GM19372 (cell line): ENCODE results near the gene FUT6.
"Not testable (repeated sequence)": the region's sequence is repeated elsewhere in the genome, so short reads cannot be mapped to it uniquely, and the experiment has no call there.

Source experiments
- ATAC-seq: cut with Tn5 transposase; IDR thresholded peaks from one replicate; pipeline ENCODE4 v1.9.1; 2021; ENCODE audit warnings: mild to moderate bottlenecking, low read depth, moderate library complexity; ENCODE audit not compliant: unreplicated experiment

Gene FUT6

DNA sequence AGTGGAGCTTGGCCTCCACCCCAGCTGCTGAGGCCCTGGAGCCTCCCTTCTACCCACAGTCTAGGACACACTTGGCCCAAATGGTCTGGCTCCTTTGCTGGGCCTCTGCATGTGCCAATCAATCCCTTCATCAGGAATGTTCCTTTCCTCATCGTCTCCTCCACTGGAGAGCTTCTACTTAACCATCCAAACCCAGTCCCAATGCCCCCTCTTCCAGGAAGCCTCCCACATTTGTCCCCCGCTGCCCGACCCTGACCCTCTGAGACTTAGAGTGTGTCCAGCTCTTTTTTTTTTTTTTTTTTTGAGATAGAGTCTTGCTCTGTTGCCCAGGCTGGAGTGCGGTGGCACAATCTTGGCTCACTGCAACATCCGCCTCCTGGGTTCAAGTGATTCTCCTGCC lies 51.1 kb downstream of the FUT6 start:
- no peak for ATAC-seq

DNA sequence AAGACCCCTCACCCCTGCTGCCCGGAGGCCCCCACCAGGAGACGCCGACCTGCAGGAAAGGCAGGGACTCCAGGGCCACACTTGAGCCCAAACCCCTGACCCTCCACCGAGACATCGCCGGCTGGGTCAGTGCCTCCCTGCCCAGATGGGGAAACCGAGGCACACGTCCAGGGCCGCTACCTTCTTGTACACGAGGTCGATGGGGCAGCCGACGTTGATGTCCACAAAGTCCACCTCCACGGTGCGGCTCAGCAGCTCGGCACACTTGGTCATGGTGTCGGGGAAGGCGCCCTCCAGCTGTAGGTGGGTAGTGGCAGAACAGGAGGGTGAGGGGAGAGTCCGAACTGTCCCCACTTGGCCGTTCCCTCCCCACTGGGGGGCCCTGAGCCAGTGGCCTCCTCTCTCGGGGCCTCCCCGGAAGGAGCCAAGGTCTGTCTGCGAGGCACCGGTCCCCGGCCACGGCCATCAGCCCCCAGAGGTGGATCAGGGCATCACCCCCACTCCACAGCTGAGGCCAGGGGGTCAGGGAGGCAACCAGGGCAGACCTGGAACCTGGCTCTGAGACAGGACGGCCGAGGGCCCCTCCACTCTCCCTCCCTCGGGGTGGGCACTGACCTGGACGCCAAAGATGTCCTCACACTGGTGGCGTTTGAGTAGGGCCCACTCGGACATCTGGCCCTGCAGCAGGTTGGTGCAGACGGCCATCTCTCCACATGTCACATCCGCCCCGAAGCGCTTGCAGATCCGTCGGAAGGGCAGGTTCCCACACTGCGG lies 51.9 kb downstream of the FUT6 start:
- no peak for ATAC-seq

GRCh38 chr19:5786593-5787408 lies 52.7 kb downstream of the FUT6 start:
- ATAC-seq, result no peak

DNA sequence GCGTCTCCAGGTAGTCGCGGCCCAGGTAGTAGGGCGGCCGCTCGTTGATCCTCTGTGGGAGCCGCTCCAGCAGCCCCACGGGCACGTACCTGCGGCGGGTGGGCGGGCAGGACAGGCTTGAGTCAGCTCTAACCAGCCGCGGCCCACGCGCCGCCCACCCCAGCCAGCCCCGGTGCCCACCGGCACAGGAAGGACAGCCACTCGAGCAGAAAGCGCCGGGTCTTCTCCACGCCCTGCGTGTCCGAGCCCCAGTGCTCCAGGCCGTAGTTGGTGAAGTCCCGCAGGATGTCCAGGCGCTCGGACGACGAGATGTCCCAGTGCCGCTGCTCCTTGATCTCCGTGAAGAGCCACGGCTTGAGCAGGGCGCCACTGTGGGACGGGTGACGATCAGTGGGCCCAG lies 54.1 kb downstream of the FUT6 start:
- no peak for ATAC-seq

- ATAC-seq, result no peak
Measured at GRCh38 chr19:5784581-5785147, 54.8 kb downstream of the FUT6 start, which contains the start of gene PRR22. TSS of gene PRR22 (minus strand) at chr19:5784746. CDS start at chr19:5784660, 86 bp downstream.

DNA sequence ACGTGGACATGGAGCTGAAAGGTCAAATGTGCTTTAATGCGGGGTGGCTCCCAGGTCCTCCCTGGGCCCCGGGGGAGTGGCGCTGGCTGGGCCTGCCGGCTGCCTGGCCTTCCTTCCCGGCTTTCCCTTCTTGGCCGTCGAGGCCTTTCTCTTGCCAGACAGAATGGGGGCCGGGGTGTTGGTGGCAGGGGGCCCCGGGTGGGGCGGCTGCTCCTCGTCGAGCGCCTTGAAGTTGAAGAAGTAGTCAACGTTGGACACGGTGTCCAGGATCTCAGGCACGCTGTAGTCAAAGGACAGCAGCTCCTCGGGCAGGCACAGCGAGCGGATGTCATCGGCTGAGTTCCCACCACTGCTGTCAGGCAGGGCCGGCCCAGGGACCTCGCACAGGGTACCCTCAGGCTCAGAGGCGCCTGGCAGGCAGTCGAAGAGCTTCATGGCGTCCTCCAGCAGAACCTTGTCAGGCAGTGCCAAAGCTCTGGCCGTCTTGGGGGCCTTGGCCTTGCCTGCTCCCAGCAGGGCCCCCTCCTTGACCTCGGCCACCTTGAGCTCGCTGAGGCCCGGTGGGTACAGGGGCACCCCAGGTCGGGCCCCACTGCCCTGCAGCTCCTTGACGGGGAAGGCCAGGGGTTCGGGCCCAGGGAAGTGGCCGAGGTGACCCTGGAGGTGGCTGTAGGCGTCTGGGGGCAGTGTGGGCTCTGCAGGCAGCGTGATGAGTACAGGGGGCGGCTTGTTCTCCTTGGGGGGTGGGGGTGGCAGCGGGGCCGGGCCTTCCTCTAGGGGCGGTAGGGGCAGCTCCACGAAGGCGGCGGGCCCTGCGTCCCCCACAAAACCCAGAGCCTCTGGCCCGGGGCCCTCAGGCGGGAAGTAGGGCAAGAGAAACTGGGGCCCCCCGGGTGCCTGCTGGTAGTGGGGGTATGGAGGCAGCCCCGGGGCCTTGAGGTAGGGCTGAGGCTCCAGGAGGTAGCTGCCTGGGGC lies 56.3 kb downstream of the FUT6 start:
- ATAC-seq, result no peak

DNA sequence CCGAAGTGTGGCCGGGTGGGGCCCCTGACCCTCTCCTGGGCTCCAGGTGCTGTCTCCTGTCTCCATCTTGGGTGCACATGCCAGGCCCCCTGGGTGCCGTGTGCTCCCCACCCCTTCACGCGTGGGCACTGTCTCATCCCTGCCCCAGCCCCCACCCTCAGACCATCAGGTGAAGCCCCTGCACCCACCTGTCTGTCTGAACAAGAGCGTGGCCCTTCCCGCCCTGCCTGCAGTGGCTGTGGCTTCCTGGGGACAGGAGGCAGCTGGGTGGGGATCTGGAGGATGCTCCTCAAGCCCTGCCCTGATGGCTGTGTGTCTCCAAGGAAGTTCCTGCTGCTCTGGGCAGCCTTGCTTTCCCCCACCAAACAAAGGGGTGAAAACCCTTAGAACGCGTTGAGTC lies 57.2 kb downstream of the FUT6 start:
- no peak for ATAC-seq

DNA sequence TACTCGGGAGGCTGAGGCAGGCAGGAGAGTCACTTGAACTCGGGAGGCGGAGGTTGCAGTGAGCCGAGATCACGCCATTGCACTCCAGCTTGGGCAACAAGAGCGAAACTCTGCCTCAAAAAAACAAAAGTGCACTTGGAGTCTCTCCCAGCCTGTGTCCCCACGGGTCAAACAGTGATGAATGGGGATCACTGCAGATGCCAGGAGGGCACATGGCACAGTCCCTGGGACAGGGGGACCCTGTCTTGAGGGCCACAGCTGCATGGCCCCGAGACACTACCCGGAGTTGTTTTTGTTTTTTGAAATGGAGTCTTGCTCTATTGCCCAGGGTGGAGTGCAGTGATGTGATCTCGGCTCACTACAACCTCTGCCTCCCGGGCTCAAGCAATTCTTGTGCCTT lies 58.6 kb downstream of the FUT6 start:
- ATAC-seq, result not testable (repeated sequence)
